GM18498 (cell line): ENCODE data around the gene RNF181.
"Not testable (repeated sequence)": the region's sequence is repeated elsewhere in the genome, so short reads cannot be mapped to it uniquely, and the experiment has no call there.

Source experiments
- ATAC-seq: cut with Tn5 transposase; IDR thresholded peaks from one replicate; pipeline ENCODE4 v1.9.1; 2021; ENCODE audit warnings: mild to moderate bottlenecking, moderate library complexity; ENCODE audit not compliant: unreplicated experiment

The RNF181 gene

GRCh38 chr2:85594715-85595300 is 737 bp upstream of the RNF181 start:
- no peak for ATAC-seq

GRCh38 chr2:85596026-85596333 is 435 bp downstream of the RNF181 start:
- no peak for ATAC-seq

GRCh38 chr2:85596486-85597143 is 1.1 kb downstream of the RNF181 start:
- ATAC-seq: no peak

- no peak for ATAC-seq
These were observed 1.7 kb downstream of the RNF181 start for GRCh38 chr2:85597241-85597640.

- ATAC-seq: no peak
These were observed 3.2 kb downstream of the RNF181 start for GRCh38 chr2:85598594-85599340.

- no peak for ATAC-seq
These were observed 4.1 kb downstream of the RNF181 start for GRCh38 chr2:85599468-85600234.

- no peak for ATAC-seq
These were observed 4.7 kb downstream of the RNF181 start for GRCh38 chr2:85600235-85600575.

GRCh38 chr2:85600951-85601770 is 5.6 kb downstream of the RNF181 start:
- no peak for ATAC-seq

GRCh38 chr2:85601771-85602475 is 6.4 kb downstream of the RNF181 start:
- peak; percentile 47 for ATAC-seq

- peak; percentile 95 for ATAC-seq
These were observed 7.1 kb downstream of the RNF181 start, which contains the start of gene TMEM150A for GRCh38 chr2:85602476-85603234. Gene TMEM150A (minus strand): TSS chr2:85602698. CDS start chr2:85601948, 750 bp downstream.

GRCh38 chr2:85604133-85604444 is 8.5 kb downstream of the RNF181 start:
- not testable (repeated sequence) for ATAC-seq

GRCh38 chr2:85604568-85605339 is 9.2 kb downstream of the RNF181 start:
- ATAC-seq: no peak

- no peak for ATAC-seq
These were observed 10.0 kb downstream of the RNF181 start for GRCh38 chr2:85605406-85606115.

GRCh38 chr2:85606116-85606455 is 10.5 kb downstream of the RNF181 start:
- ATAC-seq: no peak

- no peak for ATAC-seq
These were observed 12.0 kb downstream of the RNF181 start for GRCh38 chr2:85607268-85608215.

GRCh38 chr2:85611217-85611704 is 15.7 kb downstream of the RNF181 start:
- ATAC-seq: peak; percentile 19
